Smooth muscle cell (in vitro differentiated cells): ENCODE data around the gene POP4. TPM values are rescaled to one million over a fixed set of nuclear protein-coding genes. Genes with fewer than 3 reads are reported as not detected.

Experiments used
- DNase-seq: peaks from one replicate; lab custom pipeline; 2025; ENCODE audit not compliant: unreplicated experiment; lab: John Stamatoyannopoulos, UW
- H2AFZ ChIP-seq: fragments of 200-600 bp; sonication (generic); 2 replicates; pipeline ENCODE4 v1.6.0; 2016; ENCODE audit warnings: antibody characterized with exemption, low read depth, mild to moderate bottlenecking
- H3F3A ChIP-seq: fragments of 200-600 bp; sonication (generic); 2 replicates; pipeline ENCODE4 v1.6.0; 2017; ENCODE audit warnings: antibody characterized with exemption, low read depth
- H3K27ac ChIP-seq: fragments of 200-600 bp; sonication (generic); 2 replicates; pipeline ENCODE4 v1.5.1; 2016; ENCODE audit warnings: low read depth, mild to moderate bottlenecking
- H3K27me3 ChIP-seq: fragments of 200-600 bp; sonication (generic); 2 replicates; pipeline ENCODE4 v1.6.1; 2016; ENCODE audit warnings: low read depth, mild to moderate bottlenecking
- H3K36me3 ChIP-seq: fragments of 200-600 bp; sonication (generic); 2 replicates; pipeline ENCODE4 v1.5.1; 2016; ENCODE audit warnings: low read depth
- H3K4me1 ChIP-seq: fragments of 200-600 bp; sonication (generic); 2 replicates; pipeline ENCODE4 v1.5.1; 2016; ENCODE audit warnings: low read depth
- H3K4me2 ChIP-seq: fragments of 200-600 bp; sonication (generic); 2 replicates; pipeline ENCODE4 v1.6.0; 2016; ENCODE audit warnings: mild to moderate bottlenecking
- H3K4me3 ChIP-seq: fragments of 200-600 bp; sonication (generic); 2 replicates; pipeline ENCODE4 v1.5.1; 2016; ENCODE audit warnings: mild to moderate bottlenecking
- H3K79me2 ChIP-seq: fragments of 200-600 bp; sonication (generic); 2 replicates; pipeline ENCODE4 v1.6.0; 2016; ENCODE audit warnings: low read depth, mild to moderate bottlenecking
- H3K9ac ChIP-seq: fragments of 200-600 bp; sonication (generic); 2 replicates; pipeline ENCODE4 v1.6.0; 2016; ENCODE audit warnings: low read depth
- H3K9me3 ChIP-seq: fragments of 200-600 bp; sonication (generic); replicated peaks from 2 replicates; pipeline ENCODE4 v1.5.1; 2016; ENCODE audit warnings: low read depth
- H4K20me1 ChIP-seq: fragments of 200-600 bp; sonication (generic); 2 replicates; pipeline ENCODE4 v1.6.0; 2016; ENCODE audit warnings: low read depth
- WGBS: methylation state at CpG from one replicate; pipeline ENCODE4 v1.1.7; 2016; ENCODE audit warnings: low lambda C conversion rate; 5-methylcytosine and 5-hydroxymethylcytosine counted together
- polyA plus RNA-seq: library from polyadenylated mRNA; unstranded; fragments of >200 nt; fragmentation: Nextera tagmentation; extraction: Ambion mirVana; gene quantifications from 2 replicates; pipeline ENCODE4 v1.2.1, GENCODE V29; 2016
- total RNA-seq: library from RNA; depleted of rRNA; stranded (reverse); fragments of >200 nt; gene quantifications from 2 replicates; pipeline ENCODE4 v1.2.3, GENCODE V29; 2014
- TF ChIP-seq, protein P1 (sequence below): fragments of 200-600 bp; sonication (generic); IDR thresholded peaks from 2 replicates; pipeline ENCODE4 v1.5.1; 2017; ENCODE audit warnings: borderline replicate concordance, mild to moderate bottlenecking, antibody characterized with exemption; ENCODE audit not compliant: insufficient read depth, poor library complexity, severe bottlenecking

The POP4 gene
- total and polyA plus RNA-seq, 2 experiments from 2014 or later: 54.4 to 94.9 TPM

- H4K20me1 ChIP-seq: peaks cover 8% of the 10 kb centered on the region
- H3K79me2 ChIP-seq: no peaks in the 10 kb centered on the region
- H3K36me3 ChIP-seq: no peaks in the 10 kb centered on the region
- peak overlapping the region; percentile 88 for H3K4me2 ChIP-seq
- peaks cover 36% of the 10 kb centered on the region for H3F3A ChIP-seq
- TF ChIP-seq, protein P1, sequence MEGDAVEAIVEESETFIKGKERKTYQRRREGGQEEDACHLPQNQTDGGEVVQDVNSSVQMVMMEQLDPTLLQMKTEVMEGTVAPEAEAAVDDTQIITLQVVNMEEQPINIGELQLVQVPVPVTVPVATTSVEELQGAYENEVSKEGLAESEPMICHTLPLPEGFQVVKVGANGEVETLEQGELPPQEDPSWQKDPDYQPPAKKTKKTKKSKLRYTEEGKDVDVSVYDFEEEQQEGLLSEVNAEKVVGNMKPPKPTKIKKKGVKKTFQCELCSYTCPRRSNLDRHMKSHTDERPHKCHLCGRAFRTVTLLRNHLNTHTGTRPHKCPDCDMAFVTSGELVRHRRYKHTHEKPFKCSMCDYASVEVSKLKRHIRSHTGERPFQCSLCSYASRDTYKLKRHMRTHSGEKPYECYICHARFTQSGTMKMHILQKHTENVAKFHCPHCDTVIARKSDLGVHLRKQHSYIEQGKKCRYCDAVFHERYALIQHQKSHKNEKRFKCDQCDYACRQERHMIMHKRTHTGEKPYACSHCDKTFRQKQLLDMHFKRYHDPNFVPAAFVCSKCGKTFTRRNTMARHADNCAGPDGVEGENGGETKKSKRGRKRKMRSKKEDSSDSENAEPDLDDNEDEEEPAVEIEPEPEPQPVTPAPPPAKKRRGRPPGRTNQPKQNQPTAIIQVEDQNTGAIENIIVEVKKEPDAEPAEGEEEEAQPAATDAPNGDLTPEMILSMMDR: no peak
- H3K27me3 ChIP-seq: no peaks in the 10 kb centered on the region
- peaks cover 48% of the 10 kb centered on the region for H3K4me1 ChIP-seq
- H3K9me3 ChIP-seq: no peaks in the 10 kb centered on the region
- peak overlapping the region; percentile 73 for H3K9ac ChIP-seq
- H2AFZ ChIP-seq: peak overlapping the region; percentile 36
- WGBS: 23% methylated on average over 17 of the region's 17 CpGs
- peak overlapping the region; percentile 20 for H3K4me3 ChIP-seq
- peak; percentile 48 for DNase-seq
- peak overlapping the region; percentile 97 for H3K27ac ChIP-seq
Observed at GRCh38 chr19:29662604-29663404, 56.7 kb downstream of the POP4 start.

- no peak overlapping the region for H2AFZ ChIP-seq
- H3K79me2 ChIP-seq: no peaks in the 10 kb centered on the region
- no peaks in the 10 kb centered on the region for H3K9me3 ChIP-seq
- peak overlapping the region; percentile 88 for H3K4me2 ChIP-seq
- WGBS: 41% methylated on average over 16 of the region's 19 CpGs
- H3K27me3 ChIP-seq: no peaks in the 10 kb centered on the region
- peaks cover 48% of the 10 kb centered on the region for H3K4me1 ChIP-seq
- DNase-seq: no peak
- H3F3A ChIP-seq: peaks cover 36% of the 10 kb centered on the region
- peak overlapping the region; percentile 97 for H3K27ac ChIP-seq
- H4K20me1 ChIP-seq: peaks cover 17% of the 10 kb centered on the region
- H3K36me3 ChIP-seq: no peaks in the 10 kb centered on the region
- H3K4me3 ChIP-seq: no peak overlapping the region
- peak overlapping the region; percentile 73 for H3K9ac ChIP-seq
- TF ChIP-seq, protein P1: no peak
Observed at GRCh38 chr19:29663861-29664752, 58.0 kb downstream of the POP4 start.

- 43% methylated on average over 16 of the region's 22 CpGs for WGBS
- TF ChIP-seq, protein P1: no peak
- Histone ChIP-seq H3K27me3 (no peaks in the 10 kb centered on the region), H3K9me3 (no peaks in the 10 kb centered on the region), H3F3A (peaks cover 36% of the 10 kb centered on the region), H3K79me2 (peaks cover 3% of the 10 kb centered on the region), H3K36me3 (no peaks in the 10 kb centered on the region), H3K9ac (peak overlapping the region; percentile 73), H3K27ac (peak overlapping the region; percentile 97), H4K20me1 (peaks cover 20% of the 10 kb centered on the region), H3K4me3 (peak overlapping the region; percentile 69), H2AFZ (peak overlapping the region; percentile 82), H3K4me2 (peak overlapping the region; percentile 88), H3K4me1 (peaks cover 48% of the 10 kb centered on the region)
- DNase-seq: no peak
Observed at GRCh38 chr19:29664753-29665214, 58.7 kb downstream of the POP4 start.
